ENCODE measurements around the gene C5orf63. TPM values are rescaled to one million over a fixed set of nuclear protein-coding genes. Genes with fewer than 3 reads are reported as not detected.

C5orf63 gene
- total RNA-seq, 1 experiment from 2014 or later, result 1.2 TPM

GRCh38 chr5:127041571-127041970 lies 31.7 kb downstream of the C5orf63 start:
- Histone ChIP-seq H2BK20ac (ENCODE audit: low read depth, low read length, poor library complexity, severe bottlenecking) (no peak overlapping the region), H2BK120ac (ENCODE audit: low read depth, low read length, poor library complexity, severe bottlenecking) (no peak overlapping the region), H4K91ac (ENCODE audit: insufficient read length, low read depth, low read length) (no peak overlapping the region), H3K27me3 (ENCODE audit: insufficient read depth, low read length) (no peaks in the 10 kb centered on the region), H2BK12ac (ENCODE audit: insufficient read length, low read depth, low read length) (no peak overlapping the region), H3K23me2 (ENCODE audit: insufficient read length, low read depth, low read length, poor library complexity, severe bottlenecking) (no peaks in the 10 kb centered on the region), H3K79me2 (ENCODE audit: insufficient read depth, low read length) (no peaks in the 10 kb centered on the region), H3K79me1 (ENCODE audit: insufficient read depth, low read depth, low read length, poor library complexity, severe bottlenecking) (no peaks in the 10 kb centered on the region), H4K20me1 (ENCODE audit: control insufficient read depth, insufficient read depth, insufficient read length) (no peaks in the 10 kb centered on the region), H3K27ac (ENCODE audit: insufficient read length, low read depth, low read length) (no peak overlapping the region), H2AFZ (ENCODE audit: low read length) (no peak overlapping the region), H2BK15ac (ENCODE audit: low read depth, low read length) (no peak overlapping the region), H2BK5ac (ENCODE audit: insufficient read length, low read length) (no peak overlapping the region), H3K23ac (ENCODE audit: insufficient read length, low read depth, low read length) (no peak overlapping the region), H3K9ac (ENCODE audit: extremely low read depth, insufficient read length, low read length) (no peak overlapping the region), H3K4me1 (ENCODE audit: insufficient read depth, low read length) (peaks cover 7% of the 10 kb centered on the region; the same call in 1 of the 2 replicates), H3K14ac (ENCODE audit: insufficient read depth, low read length) (no peak overlapping the region), H4K8ac (replicated peaks; ENCODE audit: insufficient read length, low read depth, low read length) (no peak overlapping the region), H3K18ac (ENCODE audit: insufficient read length, low read depth, low read length) (no peak overlapping the region), H3K56ac (ENCODE audit: insufficient read length, low read depth, low read length) (no peak overlapping the region), H3K9me3 (ENCODE audit: control insufficient read depth, low read depth, low read length) (no peaks in the 10 kb centered on the region), H3K4ac (ENCODE audit: low read depth, low read length) (no peak overlapping the region), H3T11ph (ENCODE audit: low read length) (no peak overlapping the region), H4K5ac (ENCODE audit: insufficient read length, low read depth, low read length) (no peak overlapping the region), H2AK5ac (ENCODE audit: insufficient read length, low read length) (no peak overlapping the region), H3K4me2 (ENCODE audit: insufficient read depth, insufficient read length, low read length) (no peak overlapping the region)
- TF ChIP-seq CTCF (conservative IDR thresholded peaks at IDR 0.05), result no peak
- Mint-ChIP-seq H3K36me3 (ENCODE audit: insufficient read depth in 1 of 3, low read depth in 3 of 3) (no peaks in the 10 kb centered on the region), H3K27me3 (ENCODE audit: low read depth) (no peaks in the 10 kb centered on the region), H3K4me1 (peaks cover 42 to 44% of the 10 kb centered on the region in 2 experiments), H3K4me3 (no peak overlapping the region; a peak in 1 of 5 replicates), H3K9me3 (no peaks in the 10 kb centered on the region), H3K27ac (peak overlapping the region in 2 of 3 experiments; percentile 70 to 78; a peak in 2 of 7 replicates)
- WGBS (ENCODE audit: extremely low coverage, insufficient read length, low lambda C conversion rate), result no CpG with 5 or more reads among the region's 3 CpGs
- no peak for DNase-seq

Data from H9 (cell line).